ENCODE measurements around the gene LIMA1.

GRCh38 chr12:50160643-50161042 lies 122.7 kb downstream of the LIMA1 start:
- TF ChIP-seq CTCF (IDR thresholded peaks at IDR 0.05 in 4 of 5, conservative IDR thresholded peaks at IDR 0.05 in 1 of 5), result no peak
- no peak for TF ChIP-seq POLR2A (IDR thresholded peaks at IDR 0.05)

All from gastrocnemius medialis (tissue), 4 donors.